HG03039 (cell line): ENCODE data around the gene ANKRD60.

ENCODE experiments used
- ATAC-seq: cut with Tn5 transposase; IDR thresholded peaks from one replicate; pipeline ENCODE4 v1.9.1; 2021; ENCODE audit warnings: mild to moderate bottlenecking, moderate library complexity; ENCODE audit not compliant: unreplicated experiment

The ANKRD60 gene

DNA sequence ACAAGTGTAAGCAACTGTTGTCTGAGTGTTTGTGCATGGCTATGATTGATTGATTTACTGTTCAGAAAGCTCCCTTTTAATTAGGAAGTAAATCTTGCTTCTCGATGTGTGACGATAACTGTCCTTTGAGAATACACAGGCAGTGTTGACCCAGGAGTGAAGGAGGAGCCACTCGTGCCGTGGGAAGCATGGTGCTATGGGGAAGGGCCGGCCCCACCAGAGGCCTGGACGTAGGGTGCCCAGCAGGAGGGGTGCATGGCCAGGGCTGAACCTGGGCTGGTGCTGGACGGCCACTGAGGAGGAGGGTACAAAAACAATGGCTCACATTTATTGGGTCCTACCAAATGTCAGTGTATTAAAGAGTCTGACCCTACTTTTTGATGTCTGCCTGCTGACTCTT lies 60.7 kb downstream of the ANKRD60 start:
- ATAC-seq: no peak
